ENCODE results near the gene FAM120A.
A peak's percentile ranks its signal among the peaks of the same experiment; 100 is the strongest.

FAM120A gene

DNA sequence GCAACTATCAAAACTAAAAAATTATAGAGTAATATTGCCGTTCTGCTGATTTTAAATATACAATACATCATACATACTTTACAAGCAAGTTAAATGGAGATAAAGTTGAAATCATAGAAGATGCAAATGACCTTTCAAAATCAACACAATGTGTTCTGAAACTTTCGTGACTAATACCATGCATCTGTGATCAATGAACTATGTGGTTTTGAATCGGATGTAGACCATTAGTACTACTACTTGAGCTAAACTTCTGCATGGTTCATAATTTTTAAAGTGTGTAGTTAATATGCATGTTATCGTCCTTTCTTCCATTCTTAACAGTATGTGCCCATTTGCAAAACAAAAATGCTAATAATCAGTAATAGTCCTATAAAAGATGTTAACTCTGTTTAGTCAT lies 113.6 kb downstream of the FAM120A start:
- TF ChIP-seq TAF1 (IDR thresholded peaks at IDR 0.05; ENCODE audit: borderline replicate concordance, insufficient read depth, low read length) (no peak), POLR2AphosphoS5 (IDR thresholded peaks at IDR 0.05; ENCODE audit: low read depth, low read length) (no peak), SIN3A (IDR thresholded peaks at IDR 0.05; ENCODE audit: borderline replicate concordance, insufficient read depth, low read length) (no peak), FOXP2 (optimal IDR thresholded peaks at IDR 0.05; ENCODE audit: borderline replicate concordance, extremely low read depth, extremely low read length, insufficient read depth) (no peak)
- TF ChIP-seq, protein P1, sequence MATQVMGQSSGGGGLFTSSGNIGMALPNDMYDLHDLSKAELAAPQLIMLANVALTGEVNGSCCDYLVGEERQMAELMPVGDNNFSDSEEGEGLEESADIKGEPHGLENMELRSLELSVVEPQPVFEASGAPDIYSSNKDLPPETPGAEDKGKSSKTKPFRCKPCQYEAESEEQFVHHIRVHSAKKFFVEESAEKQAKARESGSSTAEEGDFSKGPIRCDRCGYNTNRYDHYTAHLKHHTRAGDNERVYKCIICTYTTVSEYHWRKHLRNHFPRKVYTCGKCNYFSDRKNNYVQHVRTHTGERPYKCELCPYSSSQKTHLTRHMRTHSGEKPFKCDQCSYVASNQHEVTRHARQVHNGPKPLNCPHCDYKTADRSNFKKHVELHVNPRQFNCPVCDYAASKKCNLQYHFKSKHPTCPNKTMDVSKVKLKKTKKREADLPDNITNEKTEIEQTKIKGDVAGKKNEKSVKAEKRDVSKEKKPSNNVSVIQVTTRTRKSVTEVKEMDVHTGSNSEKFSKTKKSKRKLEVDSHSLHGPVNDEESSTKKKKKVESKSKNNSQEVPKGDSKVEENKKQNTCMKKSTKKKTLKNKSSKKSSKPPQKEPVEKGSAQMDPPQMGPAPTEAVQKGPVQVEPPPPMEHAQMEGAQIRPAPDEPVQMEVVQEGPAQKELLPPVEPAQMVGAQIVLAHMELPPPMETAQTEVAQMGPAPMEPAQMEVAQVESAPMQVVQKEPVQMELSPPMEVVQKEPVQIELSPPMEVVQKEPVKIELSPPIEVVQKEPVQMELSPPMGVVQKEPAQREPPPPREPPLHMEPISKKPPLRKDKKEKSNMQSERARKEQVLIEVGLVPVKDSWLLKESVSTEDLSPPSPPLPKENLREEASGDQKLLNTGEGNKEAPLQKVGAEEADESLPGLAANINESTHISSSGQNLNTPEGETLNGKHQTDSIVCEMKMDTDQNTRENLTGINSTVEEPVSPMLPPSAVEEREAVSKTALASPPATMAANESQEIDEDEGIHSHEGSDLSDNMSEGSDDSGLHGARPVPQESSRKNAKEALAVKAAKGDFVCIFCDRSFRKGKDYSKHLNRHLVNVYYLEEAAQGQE (IDR thresholded peaks at IDR 0.05; ENCODE audit: insufficient read depth in 1 of 2, low read depth in 2 of 2, low read length in 2 of 2), result no peak

DNA sequence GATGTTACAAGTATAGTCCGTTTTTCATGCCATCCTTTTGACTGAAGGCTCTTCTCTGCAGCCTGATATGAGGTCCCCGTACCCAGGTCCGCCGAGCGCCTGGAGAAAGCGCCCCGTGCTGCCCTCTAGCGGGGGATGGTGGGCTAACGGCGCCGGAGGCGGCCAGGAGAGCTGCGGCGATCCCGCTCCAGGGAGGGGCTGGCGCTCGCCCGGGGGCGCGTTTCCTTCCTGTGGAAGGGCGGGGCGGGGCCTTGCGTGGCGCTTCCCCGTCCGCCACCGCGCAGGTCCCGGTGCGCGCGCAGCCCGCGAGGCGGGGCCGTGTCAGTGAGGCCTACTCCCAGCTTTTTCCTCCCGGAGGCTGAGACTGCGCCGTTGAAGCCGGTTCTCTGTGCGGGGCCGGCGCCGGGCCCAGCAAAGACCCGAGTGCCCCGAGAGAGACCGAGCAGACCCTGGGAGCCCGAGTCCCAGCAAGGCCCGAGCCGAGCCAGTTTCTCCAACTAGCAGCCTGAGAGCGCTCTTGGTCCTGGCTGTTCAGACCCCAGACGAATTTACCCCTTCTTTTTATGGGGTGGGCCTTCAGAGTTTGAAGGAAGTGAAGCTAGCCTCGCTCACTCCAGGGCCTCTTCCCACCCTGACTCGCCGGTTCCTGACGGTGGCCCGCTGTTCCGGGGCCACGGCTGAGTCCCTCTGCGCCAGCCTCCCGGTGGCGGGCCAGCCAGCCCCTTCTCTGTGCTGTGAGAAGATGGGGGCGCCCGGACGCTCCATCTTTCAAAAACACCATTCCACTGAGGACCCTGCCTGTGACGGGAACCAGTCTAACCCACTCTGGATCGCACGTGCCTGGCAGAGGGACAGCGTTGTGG lies 115.2 kb downstream of the FAM120A start:
- TF ChIP-seq, protein P1 (IDR thresholded peaks at IDR 0.05; ENCODE audit: insufficient read depth in 1 of 2, low read depth in 2 of 2, low read length in 2 of 2), result no peak; a peak in 1 of 4 replicates
- TF ChIP-seq FOXP2 (optimal IDR thresholded peaks at IDR 0.05; ENCODE audit: borderline replicate concordance, extremely low read depth, extremely low read length, insufficient read depth), result peak; percentile 64
- no peak for TF ChIP-seq SIN3A (IDR thresholded peaks at IDR 0.05; ENCODE audit: borderline replicate concordance, insufficient read depth, low read length)
- TF ChIP-seq POLR2AphosphoS5 (IDR thresholded peaks at IDR 0.05; ENCODE audit: low read depth, low read length), result peak; percentile 91
- peak; percentile 62; the same call in 1 of the 2 replicates for TF ChIP-seq TAF1 (IDR thresholded peaks at IDR 0.05; ENCODE audit: borderline replicate concordance, insufficient read depth, low read length)

DNA sequence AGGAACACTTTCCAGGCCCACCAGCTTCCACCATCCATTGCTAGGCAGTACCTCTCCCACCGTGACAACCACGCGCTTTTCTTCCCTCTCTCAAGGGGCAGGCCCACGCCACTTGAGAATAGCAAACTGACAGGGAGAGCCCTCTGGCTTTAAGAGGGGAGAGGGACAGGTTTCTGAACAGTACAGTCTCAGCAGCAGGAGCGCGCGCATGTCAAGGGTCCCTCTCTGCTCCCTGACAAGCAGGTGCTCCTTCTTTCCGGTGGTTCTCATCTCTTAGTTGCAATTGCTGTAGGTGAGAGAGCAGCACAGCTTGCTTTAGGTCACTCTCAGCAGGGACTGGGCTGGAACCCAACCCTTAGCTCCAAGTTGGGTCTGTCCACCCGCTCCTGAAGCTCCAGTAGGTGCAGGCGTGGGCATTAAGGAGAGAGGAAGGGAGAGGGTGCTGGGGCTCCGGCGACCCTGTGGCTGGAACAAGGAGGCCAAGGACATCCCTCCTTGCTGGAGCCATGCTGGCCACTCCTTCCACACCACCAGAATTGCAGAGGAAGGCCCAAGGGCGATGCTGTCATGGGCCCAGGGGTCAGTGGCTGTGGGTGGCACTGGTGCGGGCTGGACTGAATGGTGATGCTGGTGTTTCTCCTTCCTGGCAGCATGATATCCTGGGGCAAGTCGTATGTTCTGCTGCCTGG lies 115.9 kb downstream of the FAM120A start:
- TF ChIP-seq, protein P1 (IDR thresholded peaks at IDR 0.05; ENCODE audit: insufficient read depth in 1 of 2, low read depth in 2 of 2, low read length in 2 of 2), result no peak
- TF ChIP-seq SIN3A (IDR thresholded peaks at IDR 0.05; ENCODE audit: borderline replicate concordance, insufficient read depth, low read length), result no peak
- no peak for TF ChIP-seq TAF1 (IDR thresholded peaks at IDR 0.05; ENCODE audit: borderline replicate concordance, insufficient read depth, low read length)

DNA sequence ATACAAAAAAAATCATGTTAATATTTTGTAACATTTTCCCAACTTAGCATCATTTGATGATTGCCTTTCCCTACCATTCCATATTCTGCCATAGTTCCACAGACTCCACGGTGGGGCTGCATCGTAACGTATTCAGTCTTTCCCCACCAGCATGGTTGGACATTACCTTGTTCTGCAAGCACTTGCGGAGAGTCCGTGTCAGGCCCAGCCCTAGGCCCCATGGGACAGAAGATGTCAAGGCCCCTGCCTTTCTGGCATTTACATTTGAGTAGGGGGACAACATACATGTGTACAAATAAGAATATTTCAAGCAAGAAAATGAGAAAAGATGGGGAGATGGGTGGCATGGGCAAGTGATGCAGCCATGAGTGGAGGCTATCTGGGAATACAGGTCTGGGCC lies 116.7 kb downstream of the FAM120A start:
- TF ChIP-seq TAF1 (IDR thresholded peaks at IDR 0.05; ENCODE audit: borderline replicate concordance, insufficient read depth, low read length), result no peak
- TF ChIP-seq POLR2AphosphoS5 (IDR thresholded peaks at IDR 0.05; ENCODE audit: low read depth, low read length), result no peak
- no peak for TF ChIP-seq FOXP2 (optimal IDR thresholded peaks at IDR 0.05; ENCODE audit: borderline replicate concordance, extremely low read depth, extremely low read length, insufficient read depth)
- TF ChIP-seq SIN3A (IDR thresholded peaks at IDR 0.05; ENCODE audit: borderline replicate concordance, insufficient read depth, low read length), result no peak
- TF ChIP-seq, protein P1 (IDR thresholded peaks at IDR 0.05; ENCODE audit: insufficient read depth in 1 of 2, low read depth in 2 of 2, low read length in 2 of 2), result no peak

All from PFSK-1 (cell line).